Upper lobe of right lung (tissue), 1 donor: ENCODE data around the gene E2F6. TPM values are rescaled to one million over a fixed set of nuclear protein-coding genes. Genes with fewer than 3 reads are reported as not detected.

ENCODE experiments used
- ATAC-seq: fragments of 200-7000 bp; cut with Tn5 transposase; one replicate; pipeline ENCODE4 v1.9.1; 2020; ENCODE audit warnings: mild to moderate bottlenecking, moderate library complexity
- DNase-seq: peaks from one replicate; pipeline ENCODE4 v3.0.0-alpha.2; 2020
- H3K27ac ChIP-seq: fragments of 200-600 bp; one replicate; pipeline ENCODE4 v1.8.0; 2022
- H3K27me3 ChIP-seq: fragments of 200-600 bp; one replicate; pipeline ENCODE4 v1.8.0; 2022; ENCODE audit warnings: mild to moderate bottlenecking
- H3K36me3 ChIP-seq: fragments of 200-600 bp; one replicate; pipeline ENCODE4 v1.8.0; 2022
- H3K4me1 ChIP-seq: fragments of 200-600 bp; one replicate; pipeline ENCODE4 v1.8.0; 2022
- H3K4me3 ChIP-seq: fragments of 200-600 bp; one replicate; pipeline ENCODE4 v1.8.0; 2022; ENCODE audit warnings: mild to moderate bottlenecking
- H3K9me3 ChIP-seq: fragments of 200-600 bp; one replicate; pipeline ENCODE4 v1.8.0; 2022
- CTCF ChIP-seq: fragments of 200-600 bp; IDR thresholded peaks from one replicate; pipeline ENCODE4 v1.8.0; 2022; ENCODE audit warnings: antibody characterized with exemption
- intact Hi-C: fragments of 100-400 bp; cut with DNase I; formaldehyde crosslinking; loops from one replicate; pipeline ENCODE4 v1.11.0; 2022
- total RNA-seq: library from RNA; stranded (reverse); fragmentation: NEBNext Ultra II Directional; extraction: Animal tissue kit (Norgen Biotek cat#: 25700); gene quantifications from one replicate; pipeline ENCODE4 v1.2.1, GENCODE V29; 2021
- donor health status: DM: no; HTN: yes; CAD: no; lungs with severe emphysema.

Gene E2F6
- total RNA-seq, 1 donor from 2014 or later = 14.5 TPM

- Histone ChIP-seq H3K4me1 (peaks cover 1% of the 10 kb centered on the region), H3K36me3 (no peaks in the 10 kb centered on the region), H3K9me3 (no peaks in the 10 kb centered on the region), H3K4me3 (no peak overlapping the region), H3K27ac (no peak overlapping the region), H3K27me3 (no peaks in the 10 kb centered on the region)
- peak; percentile 61 for ATAC-seq
- intact Hi-C loops = no loop called here
- DNase-seq = peak; percentile 81
- TF ChIP-seq CTCF = no peak
Observed at GRCh38 chr2:11396467-11397445, 69.2 kb downstream of the E2F6 start.

- H3K4me1 ChIP-seq = peaks cover 6% of the 10 kb centered on the region
- no peak for TF ChIP-seq CTCF
- H3K36me3 ChIP-seq = no peaks in the 10 kb centered on the region
- H3K9me3 ChIP-seq = no peaks in the 10 kb centered on the region
- DNase-seq (no peak), ATAC-seq (no peak)
- intact Hi-C loops = no loop called here
- H3K27me3 ChIP-seq = no peaks in the 10 kb centered on the region
- H3K4me3 ChIP-seq = no peak overlapping the region
- H3K27ac ChIP-seq = no peak overlapping the region
Observed at GRCh38 chr2:11396021-11396420, 69.9 kb downstream of the E2F6 start.

GRCh38 chr2:11395389-11395788 is 70.6 kb downstream of the E2F6 start:
- Histone ChIP-seq H3K4me1 (peaks cover 6% of the 10 kb centered on the region), H3K27ac (no peak overlapping the region), H3K9me3 (no peaks in the 10 kb centered on the region), H3K27me3 (no peaks in the 10 kb centered on the region), H3K36me3 (no peaks in the 10 kb centered on the region), H3K4me3 (no peak overlapping the region)
- no peak for TF ChIP-seq CTCF
- no peak for DNase-seq
- no peak for ATAC-seq
- intact Hi-C loops = no loop called here

Other genes starting within 250 kb of the E2F6 start
- 63.5 TPM for gene ROCK2, start 121.5 kb downstream of the E2F6 start, total RNA-seq
- 0.90 TPM for gene GREB1, start 67.9 kb upstream of the E2F6 start, total RNA-seq
- gene NTSR2, start 204.0 kb upstream of the E2F6 start, total RNA-seq = not detected